ENCODE results near the gene BRINP1.

BRINP1 gene

DNA sequence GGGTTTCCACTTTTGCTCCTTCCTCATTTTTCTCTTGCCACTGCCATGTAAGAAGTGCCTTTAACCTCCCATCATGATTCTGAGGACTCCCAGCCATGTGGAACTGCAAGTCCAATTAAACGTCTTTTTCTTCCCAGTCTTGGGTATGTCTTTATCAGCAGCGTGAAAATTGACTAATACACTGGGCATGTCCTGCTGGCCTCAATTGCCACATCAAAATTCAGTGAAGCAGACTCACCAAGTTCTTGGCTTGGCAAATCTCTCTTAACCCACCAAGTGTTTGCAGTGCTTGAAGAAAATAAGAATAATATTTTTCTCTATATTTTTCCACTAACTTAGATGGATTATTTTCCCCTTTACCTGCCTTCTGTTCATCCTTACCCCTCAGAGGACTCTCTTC, 212.0 kb downstream of the BRINP1 start:
- Histone ChIP-seq H3K9ac (ENCODE audit: low read length) (no peak overlapping the region), H3K9me3 (ENCODE audit: control insufficient read depth, low read depth, low read length) (no peaks in the 10 kb centered on the region), H3K36me3 (ENCODE audit: control insufficient read depth, low read depth, low read length) (no peaks in the 10 kb centered on the region), H3K27me3 (ENCODE audit: control insufficient read depth, insufficient read depth, low read length) (no peaks in the 10 kb centered on the region), H3K4me1 (ENCODE audit: control insufficient read depth, low read depth, low read length) (no peaks in the 10 kb centered on the region), H3K4me3 (ENCODE audit: low read length) (no peak overlapping the region), H3K27ac (ENCODE audit: low read length) (no peak overlapping the region)

DNA sequence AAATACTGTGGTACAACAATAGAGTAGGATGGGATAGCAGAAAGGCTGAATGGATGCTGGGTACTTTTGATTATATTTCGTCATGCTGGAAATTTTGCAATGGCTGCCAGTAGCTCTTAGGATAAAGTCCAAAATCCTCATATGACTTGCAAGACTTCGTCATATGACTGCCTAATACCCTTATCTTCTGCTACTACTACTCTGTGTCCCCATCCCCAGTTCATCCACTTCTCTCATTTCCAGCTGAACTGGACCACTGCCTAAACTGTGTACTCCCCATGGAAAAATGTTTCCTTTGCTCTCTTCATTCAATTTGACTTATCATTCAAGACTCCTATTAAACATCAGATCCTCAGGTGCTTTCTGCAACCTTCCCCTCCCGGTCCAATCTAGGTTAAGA, 212.9 kb downstream of the BRINP1 start:
- Histone ChIP-seq H3K4me1 (ENCODE audit: control insufficient read depth, low read depth, low read length) (no peaks in the 10 kb centered on the region), H3K9me3 (ENCODE audit: control insufficient read depth, low read depth, low read length) (no peaks in the 10 kb centered on the region), H3K27ac (ENCODE audit: low read length) (no peak overlapping the region), H3K36me3 (ENCODE audit: control insufficient read depth, low read depth, low read length) (no peaks in the 10 kb centered on the region), H3K4me3 (ENCODE audit: low read length) (no peak overlapping the region), H3K27me3 (ENCODE audit: control insufficient read depth, insufficient read depth, low read length) (no peaks in the 10 kb centered on the region), H3K9ac (ENCODE audit: low read length) (no peak overlapping the region)

DNA sequence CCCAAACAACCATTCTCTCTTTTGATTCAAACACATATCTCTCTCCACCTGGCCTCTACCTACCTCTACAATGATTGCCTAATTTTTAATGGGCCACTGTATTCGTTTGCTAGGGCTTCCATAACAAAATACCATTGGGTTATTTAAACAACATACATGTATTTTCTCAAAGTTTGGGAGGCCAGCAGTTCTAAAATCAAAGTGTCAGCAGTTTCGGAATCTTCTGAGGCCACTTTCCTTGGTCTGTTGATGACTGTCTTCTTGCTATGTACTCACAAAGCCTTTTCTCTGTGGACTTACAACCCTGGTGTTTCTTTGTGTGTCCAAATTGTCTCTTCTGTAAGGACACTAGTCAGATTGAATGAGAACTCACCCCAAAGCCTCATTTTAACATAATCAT, 214.7 kb downstream of the BRINP1 start:
- H3K4me1 ChIP-seq (ENCODE audit: control insufficient read depth, low read depth, low read length): peaks cover under 1% of the 10 kb centered on the region
- H3K9ac ChIP-seq (ENCODE audit: low read length): no peak overlapping the region
- H3K36me3 ChIP-seq (ENCODE audit: control insufficient read depth, low read depth, low read length): no peaks in the 10 kb centered on the region
- H3K27me3 ChIP-seq (ENCODE audit: control insufficient read depth, insufficient read depth, low read length): no peaks in the 10 kb centered on the region
- no peak overlapping the region for H3K4me3 ChIP-seq (ENCODE audit: low read length)
- no peaks in the 10 kb centered on the region for H3K9me3 ChIP-seq (ENCODE audit: control insufficient read depth, low read depth, low read length)
- no peak overlapping the region for H3K27ac ChIP-seq (ENCODE audit: low read length)

DNA sequence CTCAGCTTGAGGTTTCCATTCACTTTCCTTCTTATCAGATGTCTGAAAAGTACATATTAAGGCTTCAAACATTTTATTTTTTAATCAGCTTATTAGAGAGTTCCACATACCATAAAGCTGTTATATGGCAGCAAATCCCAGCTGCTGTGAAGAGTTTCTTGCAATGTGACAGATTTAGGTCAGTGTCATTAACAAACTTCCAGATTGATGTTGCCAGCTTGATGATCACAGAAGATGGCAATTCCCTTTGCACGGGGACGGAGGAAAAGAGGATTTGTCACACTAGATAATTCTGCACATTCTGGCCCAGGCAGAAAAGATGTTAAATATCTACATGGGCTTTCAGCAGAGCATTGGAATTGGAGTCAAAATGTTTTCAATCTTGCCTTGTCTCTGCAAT, 215.8 kb downstream of the BRINP1 start:
- Histone ChIP-seq H3K4me1 (ENCODE audit: control insufficient read depth, low read depth, low read length) (peaks cover 7% of the 10 kb centered on the region), H3K27ac (ENCODE audit: low read length) (no peak overlapping the region), H3K9ac (ENCODE audit: low read length) (no peak overlapping the region), H3K9me3 (ENCODE audit: control insufficient read depth, low read depth, low read length) (no peaks in the 10 kb centered on the region), H3K36me3 (ENCODE audit: control insufficient read depth, low read depth, low read length) (no peaks in the 10 kb centered on the region), H3K27me3 (ENCODE audit: control insufficient read depth, insufficient read depth, low read length) (no peaks in the 10 kb centered on the region), H3K4me3 (ENCODE audit: low read length) (no peak overlapping the region)

DNA sequence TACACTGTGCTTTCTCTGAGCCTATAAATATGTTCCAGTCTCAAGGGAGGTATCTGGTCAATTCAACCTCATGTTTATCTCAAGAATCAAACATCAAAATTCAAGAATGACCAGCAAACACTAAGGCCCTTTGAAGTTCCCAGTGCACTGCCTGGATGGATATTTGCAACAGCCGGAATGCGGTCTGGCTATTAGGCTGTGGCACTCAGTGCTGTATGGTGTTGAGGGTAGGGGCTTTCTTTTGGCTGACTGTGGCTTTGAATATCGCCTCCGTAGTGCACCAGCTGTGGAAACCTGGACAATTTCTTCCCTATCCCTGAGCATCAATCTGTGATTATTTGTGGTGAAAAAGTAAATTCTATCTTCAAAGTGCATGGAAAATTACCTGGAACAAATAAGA, 220.4 kb downstream of the BRINP1 start:
- Histone ChIP-seq H3K9me3 (ENCODE audit: control insufficient read depth, low read depth, low read length) (no peaks in the 10 kb centered on the region), H3K9ac (ENCODE audit: low read length) (no peak overlapping the region), H3K4me3 (ENCODE audit: low read length) (no peak overlapping the region)

DNA sequence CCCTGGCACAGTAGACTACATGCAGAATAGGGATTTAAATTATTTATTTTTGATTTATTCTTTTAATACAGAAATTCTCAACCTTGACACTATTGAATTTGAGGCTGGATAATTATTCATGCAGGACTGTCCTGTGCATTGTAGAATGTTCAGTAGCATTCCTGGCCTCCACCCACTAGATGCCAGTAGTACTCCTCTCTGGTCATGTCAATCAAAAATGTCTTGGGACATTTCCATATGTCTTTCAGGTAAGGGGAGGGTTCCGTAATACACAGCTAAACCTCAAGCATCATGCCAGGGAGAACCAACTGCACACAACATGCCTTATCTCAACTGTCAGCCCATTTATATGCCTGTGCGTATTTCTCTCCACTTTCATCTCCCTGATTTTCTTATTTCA, 231.8 kb downstream of the BRINP1 start:
- H3K9me3 ChIP-seq (ENCODE audit: control insufficient read depth, low read depth, low read length): no peaks in the 10 kb centered on the region
- no peak overlapping the region for H3K4me3 ChIP-seq (ENCODE audit: low read length)
- no peaks in the 10 kb centered on the region for H3K27me3 ChIP-seq (ENCODE audit: control insufficient read depth, insufficient read depth, low read length)
- no peak overlapping the region for H3K9ac ChIP-seq (ENCODE audit: low read length)
- no peaks in the 10 kb centered on the region for H3K4me1 ChIP-seq (ENCODE audit: control insufficient read depth, low read depth, low read length)
- no peak overlapping the region for H3K27ac ChIP-seq (ENCODE audit: low read length)
- H3K36me3 ChIP-seq (ENCODE audit: control insufficient read depth, low read depth, low read length): no peaks in the 10 kb centered on the region

More for the DNA sequence above, 220.4 kb downstream of the BRINP1 start:
- Histone ChIP-seq H3K27me3 (ENCODE audit: control insufficient read depth, insufficient read depth, low read length) (no peaks in the 10 kb centered on the region), H3K4me1 (ENCODE audit: control insufficient read depth, low read depth, low read length) (peaks cover 7% of the 10 kb centered on the region), H3K27ac (ENCODE audit: low read length) (no peak overlapping the region), H3K36me3 (ENCODE audit: control insufficient read depth, low read depth, low read length) (no peaks in the 10 kb centered on the region)

DNA sequence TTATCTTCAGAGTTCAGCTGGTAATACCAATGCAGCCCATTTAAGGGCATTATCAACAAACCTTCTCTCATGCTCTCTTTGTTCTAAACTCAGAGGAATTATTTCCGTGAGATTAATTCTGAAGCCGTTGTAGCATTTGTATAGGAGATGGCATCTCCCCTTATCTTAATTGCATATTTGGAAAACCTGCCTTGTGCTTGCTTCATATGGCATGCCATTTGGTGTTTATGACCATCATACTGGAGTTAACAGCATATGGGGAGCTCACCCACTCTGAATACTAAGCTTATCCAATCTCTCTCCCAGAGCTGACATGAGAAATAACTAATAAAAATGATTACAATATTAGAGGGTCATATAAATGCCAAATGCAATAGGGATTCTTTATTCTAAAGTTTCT, 243.2 kb downstream of the BRINP1 start:
- H3K4me1 ChIP-seq (ENCODE audit: control insufficient read depth, low read depth, low read length): no peaks in the 10 kb centered on the region
- H3K9me3 ChIP-seq (ENCODE audit: control insufficient read depth, low read depth, low read length): no peaks in the 10 kb centered on the region
- no peaks in the 10 kb centered on the region for H3K27me3 ChIP-seq (ENCODE audit: control insufficient read depth, insufficient read depth, low read length)
- H3K9ac ChIP-seq (ENCODE audit: low read length): no peak overlapping the region
- no peaks in the 10 kb centered on the region for H3K36me3 ChIP-seq (ENCODE audit: control insufficient read depth, low read depth, low read length)
- H3K27ac ChIP-seq (ENCODE audit: low read length): no peak overlapping the region
- no peak overlapping the region for H3K4me3 ChIP-seq (ENCODE audit: low read length)

DNA sequence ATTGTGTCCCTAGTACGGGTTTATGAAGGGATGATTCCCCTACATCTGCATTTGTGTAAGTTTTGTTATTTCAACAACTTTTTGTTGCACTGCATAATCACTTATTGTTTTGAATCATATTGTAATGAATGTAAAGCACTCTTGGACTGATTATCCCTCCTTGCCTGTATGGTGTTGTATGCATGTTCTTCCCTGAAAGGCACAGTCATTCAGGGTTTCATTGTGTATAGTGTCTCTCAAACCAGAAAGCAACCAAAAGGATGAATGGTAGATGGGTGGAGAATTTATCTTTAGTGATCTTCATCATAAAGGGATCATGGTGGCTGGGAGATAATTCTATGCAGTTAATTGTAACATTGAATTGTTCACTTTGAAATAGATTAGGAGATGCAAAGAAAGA, 247.3 kb downstream of the BRINP1 start:
- no peaks in the 10 kb centered on the region for H3K4me1 ChIP-seq (ENCODE audit: control insufficient read depth, low read depth, low read length)
- no peaks in the 10 kb centered on the region for H3K9me3 ChIP-seq (ENCODE audit: control insufficient read depth, low read depth, low read length)
- H3K36me3 ChIP-seq (ENCODE audit: control insufficient read depth, low read depth, low read length): no peaks in the 10 kb centered on the region
- no peaks in the 10 kb centered on the region for H3K27me3 ChIP-seq (ENCODE audit: control insufficient read depth, insufficient read depth, low read length)
- H3K9ac ChIP-seq (ENCODE audit: low read length): no peak overlapping the region
- H3K27ac ChIP-seq (ENCODE audit: low read length): no peak overlapping the region
- no peak overlapping the region for H3K4me3 ChIP-seq (ENCODE audit: low read length)

DNA sequence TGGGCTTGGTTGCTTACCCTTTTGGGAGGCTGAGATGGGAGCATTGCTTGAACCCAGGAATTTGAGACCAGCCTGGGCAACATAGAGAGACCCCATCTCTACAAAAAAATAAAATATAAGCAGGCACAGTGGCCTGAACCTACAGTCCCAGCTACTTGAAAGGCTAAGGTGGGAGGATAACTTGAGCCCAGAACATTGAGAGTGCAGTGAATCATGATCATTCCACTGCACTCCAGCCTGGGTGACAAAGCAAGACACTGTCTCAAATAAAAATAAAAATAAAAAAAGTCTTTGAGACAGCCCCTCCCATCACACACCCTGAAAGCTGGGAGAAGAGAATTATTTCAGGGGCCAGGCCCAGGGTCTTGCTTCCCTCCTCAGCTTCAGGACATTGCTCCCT, 251.8 kb downstream of the BRINP1 start:
- no peaks in the 10 kb centered on the region for H3K36me3 ChIP-seq (ENCODE audit: control insufficient read depth, low read depth, low read length)
- no peak overlapping the region for H3K9ac ChIP-seq (ENCODE audit: low read length)
- no peak overlapping the region for H3K27ac ChIP-seq (ENCODE audit: low read length)

More for the DNA sequence above, 251.8 kb downstream of the BRINP1 start:
- no peak overlapping the region for H3K4me3 ChIP-seq (ENCODE audit: low read length)
- H3K27me3 ChIP-seq (ENCODE audit: control insufficient read depth, insufficient read depth, low read length): no peaks in the 10 kb centered on the region
- H3K4me1 ChIP-seq (ENCODE audit: control insufficient read depth, low read depth, low read length): peaks cover 6% of the 10 kb centered on the region
- H3K9me3 ChIP-seq (ENCODE audit: control insufficient read depth, low read depth, low read length): no peaks in the 10 kb centered on the region

Measured in iPS-18a (cell line).